Breast epithelium (tissue), 3 donors: Measurements from ENCODE around the gene ENOSF1.

Source experiments
- POLR2A ChIP-seq: fragments of 450-650 bp; IDR thresholded peaks from one replicate; pipeline ENCODE4 v1.6.1; 2016; ENCODE audit warnings: antibody characterized with exemption, mild to moderate bottlenecking, moderate library complexity
- POLR2AphosphoS5 ChIP-seq, 3 donors: sonication (generic); formaldehyde crosslinking; IDR thresholded peaks; one replicate each; pipeline ENCODE4 v1.6.1; 2017; ENCODE audit warnings: antibody characterized with exemption in 3 of 3
- TF ChIP-seq, protein P1 (sequence below), 3 donors: fragments of 450-650 bp; IDR thresholded peaks; one replicate each; pipeline ENCODE4 v1.5.1; 2016 to 2017; ENCODE audit warnings: antibody characterized with exemption in 3 of 3, mild to moderate bottlenecking in 3 of 3, moderate library complexity in 3 of 3

GRCh38 chr18:754656-755055, 42.2 kb upstream of the ENOSF1 start:
- TF ChIP-seq, protein P1, sequence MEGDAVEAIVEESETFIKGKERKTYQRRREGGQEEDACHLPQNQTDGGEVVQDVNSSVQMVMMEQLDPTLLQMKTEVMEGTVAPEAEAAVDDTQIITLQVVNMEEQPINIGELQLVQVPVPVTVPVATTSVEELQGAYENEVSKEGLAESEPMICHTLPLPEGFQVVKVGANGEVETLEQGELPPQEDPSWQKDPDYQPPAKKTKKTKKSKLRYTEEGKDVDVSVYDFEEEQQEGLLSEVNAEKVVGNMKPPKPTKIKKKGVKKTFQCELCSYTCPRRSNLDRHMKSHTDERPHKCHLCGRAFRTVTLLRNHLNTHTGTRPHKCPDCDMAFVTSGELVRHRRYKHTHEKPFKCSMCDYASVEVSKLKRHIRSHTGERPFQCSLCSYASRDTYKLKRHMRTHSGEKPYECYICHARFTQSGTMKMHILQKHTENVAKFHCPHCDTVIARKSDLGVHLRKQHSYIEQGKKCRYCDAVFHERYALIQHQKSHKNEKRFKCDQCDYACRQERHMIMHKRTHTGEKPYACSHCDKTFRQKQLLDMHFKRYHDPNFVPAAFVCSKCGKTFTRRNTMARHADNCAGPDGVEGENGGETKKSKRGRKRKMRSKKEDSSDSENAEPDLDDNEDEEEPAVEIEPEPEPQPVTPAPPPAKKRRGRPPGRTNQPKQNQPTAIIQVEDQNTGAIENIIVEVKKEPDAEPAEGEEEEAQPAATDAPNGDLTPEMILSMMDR (IDR thresholded peaks at IDR 0.05) = no peak
- no peak for TF ChIP-seq POLR2A
- TF ChIP-seq POLR2AphosphoS5 (IDR thresholded peaks at IDR 0.05) = no peak
